Activated T-cell treated with anti-CD3 and anti-CD28 coated beads, Interleukin-2, amount 50 U/mL, for 48 hours (primary cell): ENCODE data around the gene PARM1.
"Not testable (repeated sequence)": the region's sequence is repeated elsewhere in the genome, so short reads cannot be mapped to it uniquely, and the experiment has no call there.

Source experiments
- DNase-seq, 2 experiments: peaks; one replicate each; pipeline ENCODE4 v3.0.0-alpha.2; 2020

The PARM1 gene

DNA sequence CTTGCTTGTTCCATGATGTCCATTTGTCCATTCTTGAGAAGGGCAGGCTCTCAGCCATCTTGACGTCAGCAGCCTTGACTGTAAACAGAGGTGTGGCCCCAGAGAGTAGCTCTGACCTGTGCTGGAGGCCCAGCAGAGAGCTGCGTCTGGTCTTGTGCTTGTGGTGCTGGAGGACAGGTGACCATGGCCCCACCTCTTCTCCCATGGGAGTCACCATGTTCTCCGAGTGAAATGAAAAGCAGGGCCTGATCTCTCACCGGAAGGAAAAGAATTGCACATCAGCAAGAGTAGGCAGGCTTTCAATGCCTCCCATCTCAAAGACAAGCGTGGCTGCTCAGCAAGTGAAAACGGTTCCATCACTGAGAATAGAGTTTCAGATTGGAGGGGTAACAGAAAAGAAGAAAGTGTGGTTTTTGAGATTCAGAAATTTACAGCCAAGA lies 11.5 kb downstream of the PARM1 start:
- DNase-seq, result no peak

DNA sequence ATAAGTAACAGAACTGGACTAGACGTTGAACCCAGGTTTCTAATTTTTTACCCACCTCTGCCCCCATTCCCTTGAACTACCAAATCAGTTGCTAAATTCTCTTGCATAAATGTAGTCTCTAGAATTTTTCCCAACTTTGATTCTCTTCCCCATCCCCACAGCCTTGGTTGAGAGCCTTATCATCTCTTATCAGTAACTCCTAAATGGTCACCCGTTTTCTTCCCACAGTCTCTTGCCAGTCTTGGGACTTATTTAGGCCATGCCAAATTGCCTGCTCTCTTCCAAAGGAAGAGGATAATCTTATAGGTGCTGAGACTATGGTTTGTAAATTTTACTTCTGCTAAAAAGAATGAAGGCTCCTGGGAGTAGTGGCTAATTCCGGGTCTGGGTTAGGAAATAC lies 13.3 kb downstream of the PARM1 start:
- DNase-seq, result no peak

DNA sequence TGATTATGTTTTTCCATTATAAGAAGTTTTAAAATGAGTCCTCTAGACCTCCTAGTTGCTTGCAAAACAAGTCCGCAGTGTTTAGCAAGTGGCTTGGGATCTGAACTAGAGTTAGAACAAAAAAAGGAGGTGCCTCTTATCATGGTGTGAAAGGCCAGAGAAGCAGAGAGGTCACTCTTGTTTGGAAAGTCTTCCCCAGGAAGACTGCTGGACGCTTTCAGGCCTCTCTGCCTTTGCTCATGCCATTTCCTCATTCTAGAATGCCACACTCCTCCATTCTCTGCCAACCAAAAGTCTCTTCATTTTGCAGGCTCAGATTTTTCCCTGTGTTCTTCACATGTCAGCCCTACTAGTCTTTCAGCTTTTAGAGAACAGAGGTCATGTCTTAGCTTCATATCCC lies 14.9 kb downstream of the PARM1 start:
- no peak for DNase-seq

DNA sequence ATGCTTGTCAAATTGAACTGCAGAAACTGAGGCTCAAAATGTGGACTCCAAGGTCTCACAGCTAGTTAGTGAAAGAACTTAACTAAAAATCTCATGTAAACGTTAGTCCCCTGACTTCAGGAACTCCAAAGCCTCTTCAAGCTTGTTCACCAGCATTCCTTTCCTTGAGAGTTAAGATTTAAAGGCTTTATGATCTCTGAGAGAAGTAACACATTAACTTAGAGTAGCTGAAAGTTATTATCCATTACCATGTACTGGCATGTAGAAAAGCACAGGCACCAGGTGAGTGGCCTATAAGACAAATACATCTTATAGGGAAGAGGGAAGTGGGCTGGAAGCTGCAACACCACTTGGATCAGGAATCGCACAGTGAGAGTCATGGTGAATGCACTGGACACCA lies 15.3 kb downstream of the PARM1 start:
- no peak for DNase-seq

DNA sequence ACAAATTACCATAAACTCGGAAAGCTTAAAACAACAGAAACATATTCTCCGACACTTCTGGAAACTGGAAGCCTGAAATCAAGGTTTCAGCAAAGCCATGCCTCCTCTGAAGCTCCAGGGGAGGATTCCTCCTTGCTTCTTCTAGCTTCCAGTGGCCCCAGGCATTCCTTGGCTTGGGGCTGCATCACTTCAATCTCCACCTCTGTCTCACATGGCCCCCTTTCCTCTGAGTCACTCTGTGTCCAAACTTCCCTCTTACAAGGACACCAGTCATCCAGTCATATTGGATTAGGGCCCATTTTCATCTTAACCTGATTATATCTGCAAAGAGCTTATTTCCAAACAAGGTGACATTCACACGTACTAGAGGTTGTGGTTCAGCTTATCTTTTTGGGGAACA lies 17.3 kb downstream of the PARM1 start:
- DNase-seq, result no peak

DNA sequence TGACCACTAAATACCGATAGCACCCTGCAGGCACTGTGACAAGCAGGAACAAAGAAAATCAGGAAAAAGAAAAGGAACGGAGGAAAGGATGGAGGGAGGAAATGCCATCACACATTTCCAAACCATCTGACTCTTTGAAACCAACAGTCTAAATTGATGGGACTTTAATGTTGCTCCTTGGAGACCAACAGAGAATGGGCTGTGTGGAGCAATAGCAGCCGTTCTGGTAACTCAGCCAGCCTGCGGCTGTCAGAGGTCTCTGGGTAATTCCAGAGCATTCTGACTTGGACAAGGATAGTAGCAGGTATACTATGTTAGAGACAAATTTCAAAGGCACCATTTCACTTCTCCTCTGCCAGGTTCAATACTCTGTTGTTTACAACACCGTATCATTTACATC lies 18.0 kb downstream of the PARM1 start:
- DNase-seq, result no peak

DNA sequence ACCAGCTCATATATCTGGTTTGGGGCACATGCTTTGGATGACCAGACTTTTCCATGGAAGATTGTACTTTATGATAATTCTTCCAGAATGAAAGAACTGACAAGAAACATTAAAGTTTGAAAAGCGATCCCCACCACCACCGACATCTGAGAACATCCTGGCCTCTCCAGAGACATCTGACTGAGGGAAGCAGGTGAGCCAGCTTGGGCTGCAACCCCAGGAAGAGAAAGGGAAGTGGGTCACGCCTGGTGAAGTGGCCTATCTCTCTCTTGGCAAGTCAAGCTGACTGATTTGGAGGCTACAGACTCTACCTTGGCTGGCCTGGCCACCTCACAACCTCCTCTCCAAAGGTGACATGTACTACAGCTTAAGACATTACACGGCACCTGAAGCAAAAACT lies 20.7 kb downstream of the PARM1 start:
- no peak for DNase-seq

DNA sequence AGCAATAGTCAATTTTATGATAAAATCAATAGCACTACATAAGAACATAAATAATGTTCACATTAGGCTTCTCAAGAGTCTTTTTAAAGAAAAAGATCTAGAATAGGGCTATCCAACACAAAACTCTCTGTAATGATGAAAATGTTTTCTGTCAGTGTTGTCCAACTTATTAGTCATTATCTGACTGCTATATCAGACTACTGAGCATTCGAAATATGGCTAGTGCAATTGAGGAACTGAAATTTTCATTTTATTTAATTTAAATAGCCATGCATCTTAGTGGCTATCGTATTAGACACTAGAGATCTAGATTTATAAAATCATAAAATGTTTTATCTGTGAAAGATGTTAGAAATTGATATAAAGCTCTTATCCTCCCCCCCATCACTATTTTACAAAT lies 26.0 kb downstream of the PARM1 start:
- no peak for DNase-seq

DNA sequence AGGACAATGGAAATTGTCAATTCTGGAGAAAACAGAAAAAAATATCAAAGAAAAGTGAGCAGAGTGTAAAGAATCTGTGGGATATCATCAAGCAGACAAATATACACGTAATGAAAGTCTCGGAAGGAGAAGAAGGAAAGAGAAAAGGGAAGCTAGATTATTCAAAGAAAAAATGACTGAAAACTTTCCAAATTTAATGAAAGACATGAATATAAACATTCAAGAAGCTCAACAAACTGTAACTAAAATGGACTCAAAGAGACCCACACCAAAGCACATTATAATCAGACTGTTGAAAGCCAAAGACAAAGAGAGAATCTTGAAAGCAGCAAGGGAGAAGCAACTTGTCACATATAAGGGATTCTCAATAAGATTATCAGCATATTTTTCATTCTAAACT lies 28.3 kb downstream of the PARM1 start:
- no peak for DNase-seq

DNA sequence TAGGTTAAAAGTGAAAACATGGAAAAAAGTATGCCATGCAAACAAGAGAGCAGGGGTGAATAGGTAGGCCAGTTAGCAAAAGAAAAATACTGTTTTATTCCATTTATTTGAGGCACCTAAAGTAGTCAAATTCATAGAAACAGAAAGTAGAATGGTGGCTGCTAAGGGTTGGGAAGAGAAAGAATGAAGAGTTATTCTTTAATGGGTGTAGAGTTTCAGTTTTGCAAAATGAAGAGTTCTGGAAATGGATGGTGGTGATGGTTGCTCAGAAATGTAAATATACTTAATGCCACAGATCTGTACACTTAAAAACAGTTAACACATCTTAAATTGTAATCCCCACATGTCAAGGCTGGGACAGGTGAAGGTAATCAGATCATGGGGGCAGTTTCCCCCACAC lies 29.7 kb downstream of the PARM1 start:
- no peak for DNase-seq

DNA sequence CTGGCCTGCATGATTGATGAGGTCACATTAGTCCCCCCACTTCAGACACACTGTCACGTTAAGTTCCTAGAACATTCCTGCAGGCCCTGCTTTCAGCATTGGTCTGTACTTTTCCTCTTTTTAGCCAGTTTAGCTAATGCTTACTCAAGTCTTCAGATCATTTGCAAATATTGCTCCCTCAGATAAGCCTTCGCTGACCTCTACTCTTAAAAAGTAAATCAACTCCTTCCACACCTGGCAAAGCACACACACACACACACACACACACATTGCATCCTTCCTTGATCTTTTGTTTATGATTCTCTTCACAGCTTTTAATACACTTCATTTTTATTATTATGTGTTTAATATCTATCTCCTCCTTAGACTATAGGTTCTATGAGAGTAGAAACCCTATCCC lies 31.4 kb downstream of the PARM1 start:
- DNase-seq, result no peak

DNA sequence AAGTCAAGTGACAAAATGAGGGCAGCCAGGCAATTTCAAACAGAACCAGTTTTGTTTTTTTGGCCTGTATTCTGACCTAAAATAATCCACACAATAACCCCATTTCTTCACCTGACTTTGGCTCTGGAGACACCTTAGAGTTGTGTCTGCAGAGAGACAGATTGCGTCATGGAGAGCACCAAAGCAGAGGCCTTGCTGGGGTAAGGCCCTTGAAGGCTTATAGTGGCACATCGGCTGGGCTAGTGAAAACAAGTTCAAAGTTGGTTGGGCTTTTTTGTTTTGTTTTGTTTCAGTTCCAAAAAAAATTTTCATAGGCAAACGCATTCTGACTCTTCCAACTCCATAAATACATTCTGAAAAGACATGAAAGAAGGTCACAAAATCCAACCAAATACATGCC lies 34.4 kb downstream of the PARM1 start:
- DNase-seq, result no peak

DNA sequence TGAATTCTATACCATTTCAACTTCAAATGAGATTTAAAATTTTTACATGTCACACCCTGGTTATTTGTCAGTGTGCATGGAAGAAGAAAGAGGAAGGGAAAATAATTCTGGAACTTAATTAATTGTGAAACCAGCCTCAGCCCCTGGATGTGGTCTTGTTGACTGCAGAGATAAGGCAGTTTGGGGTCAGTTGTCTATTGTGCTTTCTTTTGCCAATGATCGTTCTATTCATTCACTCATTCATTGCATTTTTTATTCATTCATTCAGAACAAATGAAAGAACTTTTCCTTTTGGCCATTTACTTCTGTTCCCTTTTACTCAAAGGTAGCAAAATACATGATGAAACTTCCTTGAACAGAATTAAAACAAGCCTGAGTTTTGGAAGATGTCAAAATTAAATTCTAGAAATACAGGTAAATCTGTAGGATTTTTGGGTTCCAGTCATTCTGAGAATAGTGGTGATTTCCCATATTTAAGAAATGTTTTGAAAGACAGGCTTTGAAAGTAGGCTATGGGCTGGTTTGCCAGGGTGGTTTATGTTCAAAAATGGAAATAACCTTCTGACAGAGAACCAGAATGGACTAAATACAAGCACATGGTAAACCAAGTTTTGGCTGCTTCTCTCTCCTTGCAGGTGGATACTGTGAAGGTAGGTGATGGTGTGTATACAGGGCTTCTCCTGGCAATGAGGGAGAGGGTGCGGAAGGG lies 35.7 kb downstream of the PARM1 start:
- no peak for DNase-seq

DNA sequence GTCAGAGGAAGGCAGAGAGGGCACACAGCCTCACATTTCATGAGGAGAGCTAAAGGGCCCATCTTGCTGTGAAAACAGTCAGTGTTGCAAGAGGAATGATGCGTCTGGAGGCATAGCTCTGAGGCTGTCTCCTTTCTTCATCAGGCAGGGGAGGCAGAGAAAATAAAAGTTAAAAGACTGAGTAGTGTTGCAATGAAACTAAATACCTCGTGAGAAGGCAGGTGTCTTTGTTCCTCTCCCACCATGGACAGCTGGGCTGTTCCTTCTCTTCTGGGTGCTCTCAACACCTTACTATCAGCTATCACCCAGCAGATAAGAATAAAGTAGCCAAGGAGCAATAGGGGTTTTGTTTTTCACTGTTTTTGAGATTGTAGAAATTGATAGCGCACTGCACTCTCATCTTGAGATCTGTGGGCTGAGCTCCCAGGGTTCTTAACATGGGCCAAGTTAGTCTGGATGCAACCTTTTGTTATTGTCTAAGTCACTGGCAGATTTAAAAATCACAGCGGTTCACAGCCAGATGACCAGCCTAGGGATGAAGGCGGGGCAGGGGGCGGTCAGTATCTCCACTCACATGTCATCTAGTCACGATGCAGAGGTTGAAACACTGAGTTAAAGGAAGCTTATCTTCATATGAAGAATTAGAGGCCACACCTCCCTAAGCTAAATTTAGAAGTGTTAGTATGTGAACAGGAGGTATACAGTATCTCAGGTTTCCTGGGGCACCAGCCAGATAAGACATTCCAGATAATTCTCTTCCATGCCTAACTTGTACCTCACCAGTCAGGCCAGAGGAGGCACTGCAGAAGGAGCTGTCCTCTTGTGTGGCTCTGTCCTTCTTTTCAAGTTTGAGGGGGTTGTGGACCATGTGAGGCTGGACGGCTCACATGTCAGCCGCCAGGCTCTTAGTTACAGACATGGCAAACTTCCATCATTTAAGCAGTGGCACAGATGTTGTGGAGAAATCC lies 36.9 kb downstream of the PARM1 start:
- no peak for DNase-seq

DNA sequence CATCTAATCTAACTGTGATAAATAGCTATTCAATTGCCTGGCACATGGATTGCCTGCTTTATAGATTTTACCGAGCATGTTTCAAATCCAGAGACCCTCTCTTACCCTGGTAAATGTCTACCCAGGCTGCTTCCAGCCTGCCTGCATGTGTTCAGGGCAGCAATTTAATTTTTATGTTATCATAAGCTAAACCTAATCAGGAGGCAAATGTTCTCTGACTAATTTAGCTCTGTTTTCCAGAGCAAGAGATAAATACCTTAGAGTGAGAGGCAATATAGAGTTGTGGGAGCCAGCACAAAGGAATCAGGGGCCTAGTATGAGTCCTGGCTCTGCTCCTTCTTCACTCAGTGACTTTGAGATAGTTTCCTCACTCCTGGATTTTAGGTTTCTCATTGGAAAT lies 37.7 kb downstream of the PARM1 start:
- DNase-seq, result no peak

DNA sequence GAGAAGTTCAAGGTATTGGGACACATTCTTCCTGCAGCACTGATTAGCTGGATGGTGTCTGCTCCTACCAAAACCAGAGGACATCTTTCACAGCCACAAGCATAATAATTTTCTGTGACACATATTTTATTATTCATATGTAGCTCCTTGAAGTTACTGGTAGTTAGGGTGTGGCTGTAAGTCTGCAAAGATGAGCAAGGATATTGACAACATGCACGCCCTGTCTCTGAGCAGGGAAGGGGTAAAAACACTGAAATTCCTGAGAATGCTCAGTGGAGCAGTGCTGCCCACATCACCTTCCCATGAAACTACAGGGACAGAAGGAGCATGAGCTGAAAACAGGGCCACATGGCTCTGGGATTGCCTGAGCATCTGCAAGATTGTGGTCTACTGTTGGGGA lies 38.9 kb downstream of the PARM1 start:
- no peak for DNase-seq

DNA sequence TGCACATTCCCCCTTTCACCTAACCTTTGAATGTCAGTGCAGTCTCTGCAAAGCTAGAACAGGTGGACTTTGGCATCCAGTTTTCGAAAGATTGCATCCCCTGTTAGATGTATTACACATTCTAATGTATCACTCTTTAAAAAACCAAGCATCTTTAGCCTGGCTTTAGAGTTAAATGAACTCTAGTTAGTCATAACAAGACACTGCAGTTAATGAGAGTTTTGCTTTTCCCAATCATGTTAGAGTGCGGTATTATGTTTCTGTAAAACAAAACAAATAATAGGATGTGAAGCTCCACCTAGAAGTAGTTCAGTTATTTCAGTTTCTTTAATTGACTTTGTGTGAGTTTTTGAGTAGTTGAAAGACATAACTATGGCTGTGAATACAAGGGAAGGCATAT lies 42.2 kb downstream of the PARM1 start:
- DNase-seq, result no peak

DNA sequence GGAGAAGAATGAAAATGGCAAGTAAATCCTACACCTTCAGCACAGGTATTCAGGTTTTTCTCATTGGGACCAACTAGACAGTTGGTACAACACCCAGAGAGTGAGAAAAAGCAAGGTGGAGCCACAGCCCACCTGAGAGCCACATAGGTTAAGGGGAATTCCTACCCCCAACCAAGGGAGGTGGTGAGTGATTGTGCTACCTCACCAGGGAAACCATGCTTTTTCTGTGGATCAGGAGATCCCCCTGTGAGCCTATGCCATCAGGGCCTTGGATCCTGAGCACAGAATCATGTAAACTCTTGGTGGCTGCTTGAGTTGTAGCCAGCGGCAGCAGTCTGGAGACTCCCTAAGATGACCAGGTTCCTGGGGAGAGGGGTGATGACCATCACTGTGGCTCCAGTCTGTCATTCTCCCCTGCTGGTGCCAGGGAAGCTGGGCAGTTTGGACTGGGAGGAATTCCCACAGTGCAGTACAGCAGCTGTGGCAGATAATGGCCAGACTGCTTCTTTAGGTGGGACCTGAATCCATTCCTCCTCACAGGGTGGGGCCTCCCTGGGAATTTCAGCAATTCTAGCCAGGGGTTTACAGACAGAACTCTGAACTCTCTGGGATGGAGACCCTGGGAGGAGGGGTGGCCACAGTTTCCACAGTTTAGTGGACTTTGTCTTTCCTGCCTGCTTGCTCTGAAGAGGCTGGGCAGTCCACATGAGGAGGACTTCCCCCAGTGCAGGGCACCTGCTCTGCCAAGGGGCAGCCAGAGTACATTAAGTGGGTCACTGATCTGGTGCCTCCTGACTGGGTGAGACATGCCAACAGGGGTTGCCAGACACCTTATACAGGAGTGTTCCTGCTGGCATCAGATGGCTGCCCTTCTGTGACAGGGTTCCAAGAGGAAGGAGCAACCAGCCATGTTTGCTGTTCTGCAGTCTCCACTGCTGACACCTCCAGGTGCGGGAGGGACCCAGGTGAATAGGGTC lies 43.2 kb downstream of the PARM1 start:
- DNase-seq, result no peak

DNA sequence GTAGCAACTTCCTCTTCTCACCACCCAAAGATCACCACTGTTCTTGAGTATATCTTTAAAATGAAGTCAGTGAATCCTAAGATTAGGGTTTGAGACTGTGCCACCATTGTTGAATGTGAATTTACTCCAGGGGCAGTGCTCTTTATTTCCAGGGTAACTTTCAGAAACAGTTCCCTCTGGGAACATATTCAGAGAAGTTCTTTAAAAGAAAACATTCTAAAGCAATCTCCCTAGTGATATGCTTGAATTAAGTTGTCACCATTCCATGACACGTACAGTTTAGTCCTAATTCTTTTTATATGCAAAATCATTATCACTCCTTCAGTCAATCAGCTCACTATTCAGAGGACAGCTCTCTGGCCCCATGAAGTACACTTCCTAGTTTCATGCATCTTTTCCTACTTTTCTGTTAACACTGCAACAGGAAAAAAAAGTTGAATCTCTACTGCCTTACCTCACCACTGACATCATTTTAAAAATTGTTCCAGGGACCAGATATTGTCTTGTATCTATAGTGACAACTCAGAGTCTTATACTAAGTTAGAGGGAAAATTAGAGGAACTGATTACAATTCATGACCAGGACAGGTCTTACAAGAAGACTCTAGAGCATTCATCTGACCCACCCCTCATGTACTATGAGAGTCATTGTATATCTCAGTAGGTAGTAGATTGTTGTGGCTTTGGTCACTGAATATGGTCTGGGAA lies 49.8 kb downstream of the PARM1 start:
- DNase-seq, result no peak

DNA sequence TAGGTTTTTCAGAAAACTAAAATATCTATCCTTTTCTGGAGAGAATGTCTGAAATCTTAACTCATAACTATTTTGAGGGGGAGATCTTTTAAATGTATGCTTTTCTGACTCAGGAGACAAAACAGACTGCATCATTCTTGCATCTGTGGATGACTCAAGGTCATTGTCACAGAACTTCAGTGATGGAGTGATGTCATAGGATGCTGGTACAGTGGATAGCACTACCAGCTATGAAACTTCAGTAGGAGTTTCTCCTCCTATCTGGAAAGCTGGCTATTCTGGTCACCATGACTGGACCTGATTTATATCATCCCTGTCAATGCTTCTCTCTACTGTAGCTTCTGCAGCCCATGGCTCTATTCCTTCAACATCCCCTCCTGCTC lies 50.3 kb downstream of the PARM1 start:
- DNase-seq, result no peak

DNA sequence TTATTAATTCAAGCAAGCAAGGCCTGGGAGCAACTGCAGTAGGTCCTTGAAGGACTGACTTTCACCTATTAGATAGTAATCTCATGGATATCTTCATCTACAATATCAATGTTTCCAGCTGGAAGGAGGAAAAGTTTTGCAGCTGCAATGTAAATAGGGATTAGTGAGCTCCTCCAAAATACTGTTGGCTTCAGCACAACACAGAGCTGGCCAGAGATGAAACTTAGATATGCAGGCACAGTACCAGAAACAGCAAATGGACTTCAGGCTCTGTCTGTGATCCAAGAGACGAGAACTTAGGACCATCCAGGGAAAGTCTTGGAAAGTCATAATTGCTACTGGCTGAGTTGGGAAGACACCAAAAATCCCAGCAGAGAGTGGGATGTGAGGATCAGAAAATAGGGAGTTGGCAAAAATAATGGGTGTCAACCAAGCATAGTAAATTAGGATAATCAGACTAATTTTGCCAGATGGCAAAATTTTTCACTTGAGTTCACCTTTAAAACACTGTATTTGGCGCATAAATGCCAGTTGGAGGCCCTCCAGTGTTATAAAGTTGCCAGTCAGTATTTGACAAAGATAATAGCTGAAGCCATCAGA lies 57.5 kb downstream of the PARM1 start:
- no peak for DNase-seq

DNA sequence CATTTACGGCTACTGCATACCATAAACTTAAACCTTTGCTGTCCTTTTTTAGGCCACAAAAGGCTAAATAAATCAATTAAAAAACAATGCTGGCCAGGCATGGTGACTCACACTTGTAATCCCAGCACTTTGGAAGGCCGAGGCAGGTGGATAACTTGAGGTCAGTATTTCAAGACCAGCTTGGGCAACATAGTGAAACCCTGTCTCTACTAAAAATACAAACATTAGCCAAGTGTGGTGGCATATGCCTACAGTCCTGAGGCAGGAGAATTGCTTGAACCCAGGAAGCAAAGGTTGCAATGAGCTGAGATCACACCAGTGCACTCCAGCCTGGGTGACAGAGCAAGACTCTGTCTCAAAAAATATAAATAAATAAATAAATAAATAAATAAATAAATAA lies 61.5 kb downstream of the PARM1 start:
- not testable (repeated sequence) for DNase-seq
